ENCODE measurements around the gene NUP210.

The NUP210 gene

DNA sequence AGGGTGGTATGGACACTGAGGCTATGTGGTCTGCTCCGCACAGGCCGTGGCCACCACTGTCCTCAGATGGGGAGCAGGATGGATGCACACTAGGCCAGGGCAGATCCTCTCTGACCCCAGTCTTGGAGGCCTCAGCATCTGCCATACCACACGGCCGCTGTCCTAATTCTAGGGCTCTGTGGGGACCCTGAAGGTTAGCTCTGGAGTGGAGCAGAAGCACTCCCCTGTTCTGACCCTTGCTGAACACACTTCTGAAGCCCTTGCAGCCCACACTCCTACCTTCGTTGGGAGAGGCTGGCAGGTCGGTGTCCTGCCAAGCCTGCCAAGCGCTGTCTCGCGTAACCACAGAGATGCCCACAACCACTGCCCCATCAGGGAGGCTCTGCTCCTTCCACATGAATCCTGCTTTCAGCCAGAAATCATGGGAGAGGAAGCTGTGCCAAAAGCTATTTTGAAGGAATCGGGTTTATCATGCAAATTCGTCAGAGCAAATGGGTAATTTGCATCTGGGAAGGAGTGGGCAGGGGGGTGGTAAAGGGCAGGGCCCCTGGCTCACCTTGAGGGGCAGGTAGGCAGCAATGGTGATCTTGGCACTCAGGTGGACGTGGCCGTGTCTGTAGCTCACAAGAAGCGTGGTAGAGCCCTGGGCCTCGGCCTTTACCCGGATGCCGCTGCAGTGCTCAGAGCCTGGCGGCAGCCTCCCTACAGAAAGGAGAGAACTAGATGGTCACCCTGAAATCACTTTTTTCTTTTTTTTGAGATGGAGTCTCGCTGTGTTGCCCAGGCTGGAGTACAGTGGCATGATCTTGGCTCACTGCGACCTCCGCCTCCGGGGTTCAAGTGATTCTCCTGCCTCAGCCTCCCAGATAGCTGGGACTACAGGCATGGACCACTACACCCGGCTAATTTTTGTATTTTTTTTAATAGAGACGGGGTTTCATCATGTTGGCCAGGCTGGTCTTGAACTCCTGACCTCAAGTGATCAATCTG, 54.4 kb downstream of the NUP210 start:
- DNase-seq: no peak
- Histone ChIP-seq H3K4me1 (ENCODE audit: control insufficient read depth, insufficient read depth, low read length, poor library complexity, severe bottlenecking) (no peaks in the 10 kb centered on the region), H3K4me3 (ENCODE audit: insufficient read depth, low read depth, low read length, poor library complexity, severe bottlenecking) (no peak overlapping the region), H3K9me3 (ENCODE audit: control insufficient read depth, low read length) (no peaks in the 10 kb centered on the region), H3K27ac (ENCODE audit: insufficient read depth, low read length, poor library complexity, severe bottlenecking) (no peak overlapping the region), H3K36me3 (ENCODE audit: control insufficient read depth, insufficient read depth, low read length) (peaks cover 85% of the 10 kb centered on the region), H3K27me3 (replicated peaks; ENCODE audit: control insufficient read depth, insufficient read depth, low read length, poor library complexity, severe bottlenecking) (no peaks in the 10 kb centered on the region)

DNA sequence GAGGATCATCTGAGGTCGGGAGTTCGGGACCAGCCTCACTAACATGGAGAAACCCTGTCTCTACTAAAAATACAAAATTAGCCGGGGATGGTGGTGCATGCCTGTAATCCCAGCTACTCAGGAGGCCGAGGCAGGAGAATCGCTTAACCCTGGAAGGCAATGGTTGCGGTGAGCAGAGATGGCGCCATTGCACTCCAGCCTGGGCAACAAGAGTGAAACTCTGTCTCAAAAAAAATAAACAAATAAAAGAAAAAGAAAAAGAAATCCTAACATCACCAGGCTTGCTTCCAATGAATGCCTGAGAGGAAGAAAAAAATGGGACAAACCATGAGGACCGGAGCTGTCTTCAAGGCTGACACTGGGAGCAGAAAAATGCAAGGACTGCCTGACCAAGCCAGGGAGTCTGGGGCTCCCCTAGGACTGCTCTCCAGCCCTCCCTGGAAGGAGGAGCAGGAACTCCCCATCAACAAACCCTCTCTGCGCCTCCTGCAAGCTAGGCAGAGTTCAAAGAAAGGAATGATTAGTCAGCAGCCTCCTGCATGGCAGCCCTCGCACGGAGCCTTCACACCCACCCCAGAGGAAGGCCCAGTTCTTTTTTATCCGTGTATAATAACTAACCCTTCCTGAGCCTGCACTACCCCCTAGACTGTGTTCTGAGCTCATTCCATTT, 55.4 kb downstream of the NUP210 start:
- Histone ChIP-seq H3K4me3 (ENCODE audit: insufficient read depth, low read depth, low read length, poor library complexity, severe bottlenecking) (no peak overlapping the region), H3K36me3 (ENCODE audit: control insufficient read depth, insufficient read depth, low read length) (peaks cover 85% of the 10 kb centered on the region), H3K27ac (ENCODE audit: insufficient read depth, low read length, poor library complexity, severe bottlenecking) (no peak overlapping the region), H3K9me3 (ENCODE audit: control insufficient read depth, low read length) (no peaks in the 10 kb centered on the region), H3K4me1 (ENCODE audit: control insufficient read depth, insufficient read depth, low read length, poor library complexity, severe bottlenecking) (no peaks in the 10 kb centered on the region), H3K27me3 (replicated peaks; ENCODE audit: control insufficient read depth, insufficient read depth, low read length, poor library complexity, severe bottlenecking) (no peaks in the 10 kb centered on the region)
- DNase-seq: no peak

DNA sequence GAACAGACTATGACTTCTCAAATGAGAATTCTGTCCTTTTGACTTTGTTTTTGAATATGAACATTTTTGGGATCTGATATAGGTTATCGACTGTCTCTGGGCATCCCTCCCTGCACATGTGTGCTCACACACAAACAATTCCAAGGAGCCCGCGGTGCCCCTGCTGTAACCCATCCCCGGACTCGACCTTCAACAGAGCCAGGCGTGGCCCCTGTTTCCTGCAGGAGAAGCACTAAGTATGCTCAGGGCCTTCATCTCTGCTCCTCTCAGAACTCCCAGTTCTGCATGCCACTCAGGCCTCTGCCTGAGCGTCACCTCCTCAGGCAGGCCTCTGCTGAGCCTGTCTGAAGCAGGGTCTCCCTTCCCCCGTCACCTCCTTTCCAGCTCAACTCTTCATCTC, 57.6 kb downstream of the NUP210 start:
- Histone ChIP-seq H3K36me3 (ENCODE audit: control insufficient read depth, insufficient read depth, low read length) (peaks cover 89% of the 10 kb centered on the region), H3K27ac (ENCODE audit: insufficient read depth, low read length, poor library complexity, severe bottlenecking) (no peak overlapping the region), H3K4me3 (ENCODE audit: insufficient read depth, low read depth, low read length, poor library complexity, severe bottlenecking) (no peak overlapping the region), H3K9me3 (ENCODE audit: control insufficient read depth, low read length) (no peaks in the 10 kb centered on the region), H3K4me1 (ENCODE audit: control insufficient read depth, insufficient read depth, low read length, poor library complexity, severe bottlenecking) (no peaks in the 10 kb centered on the region), H3K27me3 (replicated peaks; ENCODE audit: control insufficient read depth, insufficient read depth, low read length, poor library complexity, severe bottlenecking) (no peaks in the 10 kb centered on the region)
- no peak for DNase-seq

DNA sequence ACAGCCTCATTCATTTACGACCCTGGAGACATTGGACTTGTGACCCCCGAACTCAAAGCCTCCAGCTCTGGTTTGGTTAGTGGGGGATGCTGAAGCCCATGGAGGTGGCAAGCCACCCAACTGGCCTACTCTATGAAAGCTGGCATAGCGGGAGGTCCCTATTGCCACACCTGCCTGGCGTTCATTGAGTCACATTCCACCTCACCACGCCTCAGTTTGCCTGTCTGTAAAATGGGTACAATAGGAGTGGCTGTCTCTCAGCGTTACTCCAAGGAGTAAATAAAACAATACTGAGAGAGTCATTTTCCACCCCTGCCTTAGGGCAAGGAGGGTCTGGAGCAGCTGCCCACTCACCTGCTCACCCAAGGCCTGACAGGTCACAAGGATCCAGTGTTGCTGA, 60.2 kb downstream of the NUP210 start:
- Histone ChIP-seq H3K36me3 (ENCODE audit: control insufficient read depth, insufficient read depth, low read length) (peaks cover 95% of the 10 kb centered on the region), H3K9me3 (ENCODE audit: control insufficient read depth, low read length) (no peaks in the 10 kb centered on the region), H3K27ac (ENCODE audit: insufficient read depth, low read length, poor library complexity, severe bottlenecking) (no peak overlapping the region), H3K27me3 (replicated peaks; ENCODE audit: control insufficient read depth, insufficient read depth, low read length, poor library complexity, severe bottlenecking) (no peaks in the 10 kb centered on the region), H3K4me1 (ENCODE audit: control insufficient read depth, insufficient read depth, low read length, poor library complexity, severe bottlenecking) (no peaks in the 10 kb centered on the region), H3K4me3 (ENCODE audit: insufficient read depth, low read depth, low read length, poor library complexity, severe bottlenecking) (no peak overlapping the region)
- no peak for DNase-seq

DNA sequence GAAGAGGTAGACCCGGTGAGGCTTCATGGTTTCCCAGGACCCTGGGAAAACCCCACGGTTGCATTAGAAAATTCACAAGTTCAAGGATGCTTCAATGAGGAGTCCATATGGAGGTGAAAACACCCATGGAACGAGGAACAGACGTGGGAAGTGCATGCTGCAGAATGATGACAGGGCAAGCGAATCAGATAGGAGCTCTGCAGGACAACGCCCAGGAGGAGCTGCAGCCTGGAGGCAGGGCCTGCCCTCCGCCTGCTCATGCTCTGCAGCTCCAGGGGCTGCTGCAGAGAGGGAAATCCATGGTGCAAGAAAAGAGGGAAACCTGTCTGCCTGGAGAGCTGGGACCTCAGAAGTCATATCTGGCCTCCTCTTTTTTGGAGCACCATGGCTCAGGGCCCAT, 61.5 kb downstream of the NUP210 start:
- Histone ChIP-seq H3K4me1 (ENCODE audit: control insufficient read depth, insufficient read depth, low read length, poor library complexity, severe bottlenecking) (no peaks in the 10 kb centered on the region), H3K4me3 (ENCODE audit: insufficient read depth, low read depth, low read length, poor library complexity, severe bottlenecking) (no peak overlapping the region), H3K27me3 (replicated peaks; ENCODE audit: control insufficient read depth, insufficient read depth, low read length, poor library complexity, severe bottlenecking) (no peaks in the 10 kb centered on the region), H3K27ac (ENCODE audit: insufficient read depth, low read length, poor library complexity, severe bottlenecking) (no peak overlapping the region), H3K9me3 (ENCODE audit: control insufficient read depth, low read length) (no peaks in the 10 kb centered on the region), H3K36me3 (ENCODE audit: control insufficient read depth, insufficient read depth, low read length) (peaks cover 95% of the 10 kb centered on the region)
- DNase-seq: no peak

DNA sequence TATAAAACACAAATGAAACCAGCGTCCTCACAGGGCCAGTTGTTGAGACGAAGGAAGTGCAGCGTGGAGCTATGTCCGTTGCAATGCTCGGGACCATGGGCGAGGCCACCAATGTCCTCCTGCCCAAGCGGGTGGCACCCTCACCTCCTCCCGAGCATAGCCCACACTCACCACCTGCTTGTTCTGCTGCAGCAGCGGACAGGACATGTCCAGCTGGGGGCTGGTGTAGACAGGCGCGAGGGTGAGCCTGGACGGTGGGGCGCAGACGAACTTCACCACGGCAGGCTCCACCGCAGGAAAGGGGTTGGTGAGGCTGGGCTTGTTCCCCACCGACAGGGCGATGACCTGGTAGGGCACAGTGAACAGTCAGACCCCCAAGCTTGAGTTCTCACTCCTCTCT, 62.1 kb downstream of the NUP210 start:
- H3K4me3 ChIP-seq (ENCODE audit: insufficient read depth, low read depth, low read length, poor library complexity, severe bottlenecking): no peak overlapping the region
- peaks cover 95% of the 10 kb centered on the region for H3K36me3 ChIP-seq (ENCODE audit: control insufficient read depth, insufficient read depth, low read length)
- no peak for DNase-seq
- no peaks in the 10 kb centered on the region for H3K9me3 ChIP-seq (ENCODE audit: control insufficient read depth, low read length)
- H3K27ac ChIP-seq (ENCODE audit: insufficient read depth, low read length, poor library complexity, severe bottlenecking): no peak overlapping the region
- H3K27me3 ChIP-seq (replicated peaks; ENCODE audit: control insufficient read depth, insufficient read depth, low read length, poor library complexity, severe bottlenecking): no peaks in the 10 kb centered on the region
- no peaks in the 10 kb centered on the region for H3K4me1 ChIP-seq (ENCODE audit: control insufficient read depth, insufficient read depth, low read length, poor library complexity, severe bottlenecking)

DNA sequence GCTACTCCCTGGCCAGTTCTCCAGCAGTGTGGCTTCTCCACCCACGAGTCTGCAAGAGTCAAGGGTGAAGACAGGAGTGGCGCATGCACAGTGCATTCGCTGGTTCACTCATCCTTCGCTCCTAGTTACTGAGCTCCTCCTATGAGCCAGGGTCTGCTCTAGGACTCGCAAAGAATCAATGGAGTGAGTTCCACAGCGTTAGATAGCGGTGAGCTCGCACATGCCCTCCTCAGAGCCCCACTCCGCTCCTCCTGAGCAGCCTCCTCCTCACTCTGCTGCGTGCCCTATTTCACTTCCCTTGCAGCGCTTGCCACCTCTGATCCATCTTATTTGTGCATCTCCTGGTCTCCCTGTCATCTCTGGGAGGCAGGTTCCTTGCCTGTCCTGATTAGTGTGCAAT, 63.0 kb downstream of the NUP210 start:
- no peak for DNase-seq
- H3K4me1 ChIP-seq (ENCODE audit: control insufficient read depth, insufficient read depth, low read length, poor library complexity, severe bottlenecking): no peaks in the 10 kb centered on the region
- no peaks in the 10 kb centered on the region for H3K9me3 ChIP-seq (ENCODE audit: control insufficient read depth, low read length)
- H3K4me3 ChIP-seq (ENCODE audit: insufficient read depth, low read depth, low read length, poor library complexity, severe bottlenecking): no peak overlapping the region
- peaks cover 96% of the 10 kb centered on the region for H3K36me3 ChIP-seq (ENCODE audit: control insufficient read depth, insufficient read depth, low read length)
- no peak overlapping the region for H3K27ac ChIP-seq (ENCODE audit: insufficient read depth, low read length, poor library complexity, severe bottlenecking)
- H3K27me3 ChIP-seq (replicated peaks; ENCODE audit: control insufficient read depth, insufficient read depth, low read length, poor library complexity, severe bottlenecking): no peaks in the 10 kb centered on the region

DNA sequence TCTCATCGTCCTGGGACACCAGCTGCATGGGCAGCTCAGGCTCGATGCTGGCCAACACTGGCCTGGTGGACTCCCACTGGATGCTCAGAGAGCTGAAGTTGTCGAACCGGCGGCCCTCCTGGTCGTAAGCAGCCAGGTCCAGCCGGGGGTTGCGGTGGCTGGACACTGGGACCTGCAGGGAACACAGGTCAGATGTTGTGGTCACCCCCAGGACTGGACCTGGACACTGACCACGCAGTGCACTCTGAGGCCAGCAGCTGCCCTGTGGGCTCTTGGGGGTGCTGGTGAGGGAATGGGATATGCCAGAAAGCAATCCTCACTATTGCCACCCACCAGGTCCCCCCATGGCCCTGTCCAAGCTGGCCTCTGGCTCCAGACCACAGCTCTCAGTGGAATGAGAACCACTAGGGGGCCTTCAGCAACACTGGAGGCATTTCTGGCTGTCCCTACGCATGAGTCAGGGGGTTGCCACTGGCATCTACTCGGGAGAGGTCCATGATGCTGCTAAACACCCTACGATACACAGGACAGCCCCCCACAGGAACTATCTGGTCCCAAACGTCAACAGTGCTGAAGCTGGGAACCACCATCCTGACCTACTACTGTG, 66.1 kb downstream of the NUP210 start:
- Histone ChIP-seq H3K27ac (ENCODE audit: insufficient read depth, low read length, poor library complexity, severe bottlenecking) (peak overlapping the region; percentile 1), H3K36me3 (ENCODE audit: control insufficient read depth, insufficient read depth, low read length) (peaks cover 81% of the 10 kb centered on the region), H3K27me3 (replicated peaks; ENCODE audit: control insufficient read depth, insufficient read depth, low read length, poor library complexity, severe bottlenecking) (no peaks in the 10 kb centered on the region), H3K4me1 (ENCODE audit: control insufficient read depth, insufficient read depth, low read length, poor library complexity, severe bottlenecking) (peaks cover 9% of the 10 kb centered on the region), H3K9me3 (ENCODE audit: control insufficient read depth, low read length) (no peaks in the 10 kb centered on the region), H3K4me3 (ENCODE audit: insufficient read depth, low read depth, low read length, poor library complexity, severe bottlenecking) (no peak overlapping the region)
- DNase-seq: no peak

DNA sequence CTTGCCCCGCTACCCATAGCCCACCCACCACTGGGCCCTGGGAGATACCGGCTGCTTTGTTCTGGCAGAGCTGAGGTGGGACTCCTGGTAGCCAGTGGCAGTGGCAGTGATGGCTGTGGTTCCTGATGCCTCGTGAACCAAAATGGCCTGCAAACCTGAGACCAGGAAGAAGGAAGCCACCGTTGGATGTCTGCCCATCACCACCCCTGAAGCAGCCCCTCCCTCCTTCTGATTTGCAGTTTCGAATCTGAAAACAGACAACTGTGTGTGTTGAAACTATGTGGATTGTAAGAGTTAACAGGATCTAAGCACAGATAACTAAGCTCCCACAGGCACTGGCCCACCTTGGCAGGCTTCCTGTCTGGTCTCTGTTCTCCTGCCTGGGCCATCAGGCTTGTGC, 66.6 kb downstream of the NUP210 start:
- Histone ChIP-seq H3K4me3 (ENCODE audit: insufficient read depth, low read depth, low read length, poor library complexity, severe bottlenecking) (no peak overlapping the region), H3K27me3 (replicated peaks; ENCODE audit: control insufficient read depth, insufficient read depth, low read length, poor library complexity, severe bottlenecking) (no peaks in the 10 kb centered on the region), H3K9me3 (ENCODE audit: control insufficient read depth, low read length) (no peaks in the 10 kb centered on the region), H3K27ac (ENCODE audit: insufficient read depth, low read length, poor library complexity, severe bottlenecking) (no peak overlapping the region), H3K4me1 (ENCODE audit: control insufficient read depth, insufficient read depth, low read length, poor library complexity, severe bottlenecking) (peaks cover 15% of the 10 kb centered on the region), H3K36me3 (ENCODE audit: control insufficient read depth, insufficient read depth, low read length) (peaks cover 78% of the 10 kb centered on the region)
- no peak for DNase-seq
